WTC11 (cell line): Measurements from ENCODE around the gene PARD3B.

ENCODE experiments used
- CTCF ChIP-seq: fragments of 200-600 bp; IDR thresholded peaks from 2 replicates; pipeline ENCODE4 v1.8.0; 2022; ENCODE audit warnings: antibody characterized with exemption
- ETV6 ChIP-seq: sonication (generic); formaldehyde crosslinking; IDR thresholded peaks from 2 replicates; pipeline ENCODE4 v1.8.1; 2022; ENCODE audit warnings: mild to moderate bottlenecking, missing genetic modification reagents
- NR3C1 ChIP-seq: sonication (generic); formaldehyde crosslinking; conservative IDR thresholded peaks from 2 replicates; pipeline ENCODE4 v1.8.1; 2023; ENCODE audit warnings: low read depth, mild to moderate bottlenecking, missing genetic modification reagents
- TF ChIP-seq, protein P1 (sequence below): fragments of 250-450 bp; sonication (Bioruptor Pico); IDR thresholded peaks from 2 replicates; pipeline ENCODE4 v1.9.0; 2021; ENCODE audit warnings: mild to moderate bottlenecking
- TF ChIP-seq, protein P2 (sequence below): sonication (generic); formaldehyde crosslinking; IDR thresholded peaks from 2 replicates; pipeline ENCODE4 v1.8.0; 2022; ENCODE audit warnings: mild to moderate bottlenecking, missing genetic modification reagents

- no peak for TF ChIP-seq NR3C1 (CRISPR knock-in tag)
- TF ChIP-seq CTCF = no peak
- TF ChIP-seq, protein P1, sequence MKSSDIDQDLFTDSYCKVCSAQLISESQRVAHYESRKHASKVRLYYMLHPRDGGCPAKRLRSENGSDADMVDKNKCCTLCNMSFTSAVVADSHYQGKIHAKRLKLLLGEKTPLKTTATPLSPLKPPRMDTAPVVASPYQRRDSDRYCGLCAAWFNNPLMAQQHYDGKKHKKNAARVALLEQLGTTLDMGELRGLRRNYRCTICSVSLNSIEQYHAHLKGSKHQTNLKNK = no peak
- TF ChIP-seq, protein P2, sequence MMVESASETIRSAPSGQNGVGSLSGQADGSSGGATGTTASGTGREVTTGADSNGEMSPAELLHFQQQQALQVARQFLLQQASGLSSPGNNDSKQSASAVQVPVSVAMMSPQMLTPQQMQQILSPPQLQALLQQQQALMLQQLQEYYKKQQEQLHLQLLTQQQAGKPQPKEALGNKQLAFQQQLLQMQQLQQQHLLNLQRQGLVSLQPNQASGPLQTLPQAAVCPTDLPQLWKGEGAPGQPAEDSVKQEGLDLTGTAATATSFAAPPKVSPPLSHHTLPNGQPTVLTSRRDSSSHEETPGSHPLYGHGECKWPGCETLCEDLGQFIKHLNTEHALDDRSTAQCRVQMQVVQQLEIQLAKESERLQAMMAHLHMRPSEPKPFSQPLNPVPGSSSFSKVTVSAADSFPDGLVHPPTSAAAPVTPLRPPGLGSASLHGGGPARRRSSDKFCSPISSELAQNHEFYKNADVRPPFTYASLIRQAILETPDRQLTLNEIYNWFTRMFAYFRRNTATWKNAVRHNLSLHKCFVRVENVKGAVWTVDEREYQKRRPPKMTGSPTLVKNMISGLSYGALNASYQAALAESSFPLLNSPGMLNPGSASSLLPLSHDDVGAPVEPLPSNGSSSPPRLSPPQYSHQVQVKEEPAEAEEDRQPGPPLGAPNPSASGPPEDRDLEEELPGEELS = no peak
- TF ChIP-seq ETV6 (CRISPR knock-in tag) = no peak
Measured at GRCh38 chr2:205366336-205367060, 821.2 kb downstream of the PARD3B start.
